H7 (cell line): ENCODE results near the gene PGM1. TPM values are rescaled to one million over a fixed set of nuclear protein-coding genes. Genes with fewer than 3 reads are reported as not detected.

Experiments
- DNase-seq: peaks from one replicate; pipeline ENCODE4 v3.0.0; 2012
- H3K27me3 ChIP-seq: 2 replicates; pipeline ENCODE4 v1.6.0; 2011; ENCODE audit warnings: mild to moderate bottlenecking, low read length; ENCODE audit not compliant: control insufficient read depth, insufficient read depth
- H3K36me3 ChIP-seq: replicated peaks from 2 replicates; pipeline ENCODE4 v1.5.1; 2011; ENCODE audit warnings: low read length; ENCODE audit not compliant: control insufficient read depth, insufficient read depth
- H3K4me3 ChIP-seq: 2 replicates; pipeline ENCODE4 v1.5.1; 2011; ENCODE audit warnings: low read depth, mild to moderate bottlenecking, control low read depth, low read length, moderate library complexity; ENCODE audit not compliant: insufficient read depth
- total RNA-seq: library from RNA; depleted of rRNA; stranded (reverse); fragments of >200 nt; shearing (Covaris generic); gene quantifications from 2 replicates; pipeline ENCODE4 v1.2.3, GENCODE V29; 2014

Gene PGM1
- total RNA-seq, 1 experiment from 2014 or later = 170 TPM

DNA sequence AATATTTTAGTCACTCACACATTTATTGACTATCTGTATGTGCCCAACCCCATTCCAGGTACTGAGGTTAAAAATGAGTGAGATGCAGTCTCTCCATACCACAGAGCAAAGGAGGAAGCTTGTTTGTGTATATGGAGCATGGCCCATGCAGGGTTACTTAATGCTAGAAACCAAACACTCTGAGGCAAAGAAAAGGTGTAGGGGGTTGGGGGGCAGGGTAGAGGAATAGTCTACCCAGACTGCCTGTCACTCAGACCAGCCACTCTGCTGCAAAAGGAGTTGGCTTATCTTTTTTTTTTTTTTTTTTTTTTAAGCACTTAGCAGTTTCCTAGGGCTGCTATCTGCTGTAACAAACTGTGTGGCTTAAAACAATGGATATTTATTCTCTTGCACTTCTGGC, 19.8 kb downstream of the PGM1 start:
- H3K36me3 ChIP-seq = no peaks in the 10 kb centered on the region
- H3K4me3 ChIP-seq = no peak overlapping the region
- no peak for DNase-seq
- H3K27me3 ChIP-seq = no peaks in the 10 kb centered on the region

DNA sequence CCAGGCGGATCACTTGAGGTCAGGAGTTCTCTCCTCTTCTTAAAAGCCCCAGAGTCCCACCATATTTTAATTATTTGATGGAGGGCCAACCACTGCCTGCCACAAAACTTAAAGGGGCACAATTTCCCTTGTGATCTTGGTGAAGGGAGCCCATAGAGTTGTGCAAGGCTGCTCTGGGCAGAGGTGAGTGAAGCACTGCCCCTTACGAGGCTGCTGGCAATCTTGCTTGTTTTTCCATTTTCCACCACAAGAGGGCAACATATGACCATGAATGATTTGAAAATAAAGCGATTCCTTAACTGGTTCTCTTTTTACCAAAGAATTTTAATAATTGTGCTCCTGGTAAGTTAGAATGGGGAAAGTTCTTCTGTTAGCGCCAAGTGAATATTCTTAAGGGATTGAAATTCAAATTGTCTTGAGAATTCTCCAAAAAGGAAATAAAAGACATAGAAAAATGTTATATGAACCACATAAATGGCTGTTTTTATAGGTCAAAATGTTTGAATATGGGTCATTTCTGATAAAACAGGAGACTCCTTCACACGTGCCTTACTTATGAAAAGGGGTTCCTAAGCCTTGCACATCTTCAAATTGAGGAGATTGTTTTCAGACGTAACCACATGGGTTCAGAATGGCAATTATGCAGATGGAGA, 22.7 kb downstream of the PGM1 start:
- DNase-seq = peak; percentile 46

DNA sequence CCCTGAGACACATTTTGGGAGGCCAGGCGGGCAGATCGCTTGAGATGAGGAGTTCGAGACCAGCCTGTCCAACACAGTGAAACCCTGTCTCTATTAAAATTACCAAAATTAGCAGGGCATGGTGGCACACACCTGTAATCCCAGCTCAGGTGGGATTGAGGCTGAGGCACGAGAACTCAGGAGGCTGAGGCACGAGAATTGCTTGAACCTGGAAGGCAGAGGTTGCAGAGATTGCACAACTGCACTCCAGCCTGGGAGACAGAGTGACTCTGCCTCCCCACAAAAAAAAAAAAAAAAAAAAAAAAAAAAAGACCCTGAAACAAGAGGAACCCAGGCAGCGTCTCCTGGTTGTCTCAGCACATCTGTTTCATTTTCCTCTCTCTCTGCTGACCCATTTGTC, 24.2 kb downstream of the PGM1 start:
- Histone ChIP-seq H3K36me3 (no peaks in the 10 kb centered on the region), H3K4me3 (no peak overlapping the region), H3K27me3 (no peaks in the 10 kb centered on the region)
- DNase-seq = no peak

More for the DNA sequence above, 22.7 kb downstream of the PGM1 start:
- no peak overlapping the region for H3K4me3 ChIP-seq
- no peaks in the 10 kb centered on the region for H3K36me3 ChIP-seq
- H3K27me3 ChIP-seq = no peaks in the 10 kb centered on the region

DNA sequence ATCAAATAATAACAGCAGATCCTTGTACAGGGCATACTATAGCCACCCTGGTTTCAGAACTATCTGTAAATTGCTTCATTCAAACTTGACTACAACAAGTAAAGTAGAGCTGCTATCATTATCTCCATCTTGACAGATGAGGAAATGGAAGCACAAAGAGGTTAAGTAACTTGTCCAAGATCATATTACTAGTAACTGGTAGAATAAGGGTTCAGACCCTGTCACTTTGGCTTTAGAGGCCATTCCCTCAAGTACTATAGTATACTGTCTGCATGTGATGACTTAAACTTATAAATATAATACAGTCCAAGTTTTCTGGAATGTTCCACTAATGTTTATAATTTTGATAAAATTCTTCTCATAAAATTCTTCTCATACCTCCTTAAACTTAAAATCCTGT, 24.8 kb downstream of the PGM1 start:
- no peaks in the 10 kb centered on the region for H3K36me3 ChIP-seq

DNA sequence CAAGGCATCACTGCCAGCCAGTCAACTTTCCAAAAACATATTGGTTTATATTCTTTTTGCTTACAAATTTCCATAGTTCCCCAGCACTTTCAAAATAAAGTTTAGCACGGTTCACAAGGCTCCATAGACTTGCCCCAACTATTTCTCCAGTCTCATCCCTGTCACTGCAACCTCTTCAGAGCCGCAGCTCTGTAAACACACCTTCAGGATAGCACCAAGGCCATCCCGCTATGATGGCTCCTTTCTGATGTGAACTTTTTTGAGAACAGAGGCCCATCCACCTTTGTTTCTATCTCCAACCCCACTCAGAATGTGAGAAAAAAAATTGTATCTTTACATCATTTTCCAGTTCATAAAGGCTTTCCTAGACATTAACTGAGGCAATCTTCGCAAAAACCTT, 26.3 kb downstream of the PGM1 start:
- no peaks in the 10 kb centered on the region for H3K36me3 ChIP-seq
- H3K4me3 ChIP-seq = no peak overlapping the region
- H3K27me3 ChIP-seq = no peaks in the 10 kb centered on the region
- DNase-seq = no peak

More for the DNA sequence above, 24.8 kb downstream of the PGM1 start:
- Histone ChIP-seq H3K27me3 (no peaks in the 10 kb centered on the region), H3K4me3 (no peak overlapping the region)
- DNase-seq = no peak

DNA sequence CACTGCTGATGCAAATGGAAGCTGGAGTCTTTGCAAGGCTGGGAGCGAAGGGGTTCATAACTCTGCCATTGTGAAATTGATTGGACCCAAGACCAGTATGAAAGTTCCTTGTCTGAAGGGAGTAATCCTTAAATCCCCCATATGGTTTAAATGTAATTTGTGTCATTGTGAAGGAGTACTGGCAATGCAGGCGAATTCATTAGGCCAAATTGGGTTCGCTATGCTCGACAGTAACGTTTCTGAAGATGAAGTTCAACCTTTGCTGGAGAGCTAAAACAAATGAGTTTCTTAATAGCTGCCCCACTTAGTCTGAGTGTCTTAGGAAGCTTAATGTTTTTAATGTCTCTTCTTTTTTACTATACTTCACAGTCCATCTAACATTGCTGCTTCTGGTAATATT, 27.5 kb downstream of the PGM1 start:
- H3K4me3 ChIP-seq = no peak overlapping the region
- no peaks in the 10 kb centered on the region for H3K27me3 ChIP-seq
- DNase-seq = no peak
- no peaks in the 10 kb centered on the region for H3K36me3 ChIP-seq

DNA sequence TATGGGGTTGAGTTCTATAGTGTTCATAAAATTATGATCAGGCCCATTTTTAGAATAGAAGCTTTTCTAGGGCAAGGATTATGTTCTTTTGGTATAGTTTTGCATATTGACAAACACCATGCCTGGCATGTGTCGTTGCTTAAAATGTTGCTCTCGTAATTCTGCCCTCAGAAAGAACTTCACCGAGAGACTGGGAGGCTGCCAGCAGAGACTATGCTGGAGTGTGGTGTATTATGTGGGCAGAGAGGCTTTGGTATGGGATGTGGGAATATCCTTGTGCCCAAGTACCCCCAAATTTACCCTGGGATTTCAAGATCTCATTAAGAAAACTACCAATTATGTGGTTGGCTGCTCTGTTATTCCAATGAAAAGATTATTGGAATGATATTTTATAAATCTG, 27.9 kb downstream of the PGM1 start:
- Histone ChIP-seq H3K27me3 (no peaks in the 10 kb centered on the region), H3K36me3 (no peaks in the 10 kb centered on the region), H3K4me3 (no peak overlapping the region)
- no peak for DNase-seq

DNA sequence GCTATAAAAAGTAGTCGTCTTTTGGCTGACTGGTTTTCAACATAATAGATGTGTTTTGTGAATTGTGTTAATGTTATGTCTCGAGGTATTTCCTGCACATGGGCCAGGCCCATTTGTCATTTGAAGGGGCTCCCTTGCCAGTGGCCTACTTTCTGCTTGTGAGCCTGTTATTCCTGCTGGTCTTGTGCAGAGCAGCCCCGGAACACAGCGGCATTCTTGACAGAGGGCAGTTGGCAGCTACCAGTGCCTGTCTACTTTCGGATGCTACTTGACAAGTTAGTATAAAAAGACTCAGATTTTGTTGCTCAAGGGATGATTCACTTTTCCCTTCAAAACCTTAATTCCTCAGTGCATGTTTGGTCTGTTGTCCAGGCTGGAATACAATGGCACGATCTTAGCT, 28.5 kb downstream of the PGM1 start:
- H3K27me3 ChIP-seq = no peaks in the 10 kb centered on the region
- no peak overlapping the region for H3K4me3 ChIP-seq
- DNase-seq = no peak
- H3K36me3 ChIP-seq = no peaks in the 10 kb centered on the region

DNA sequence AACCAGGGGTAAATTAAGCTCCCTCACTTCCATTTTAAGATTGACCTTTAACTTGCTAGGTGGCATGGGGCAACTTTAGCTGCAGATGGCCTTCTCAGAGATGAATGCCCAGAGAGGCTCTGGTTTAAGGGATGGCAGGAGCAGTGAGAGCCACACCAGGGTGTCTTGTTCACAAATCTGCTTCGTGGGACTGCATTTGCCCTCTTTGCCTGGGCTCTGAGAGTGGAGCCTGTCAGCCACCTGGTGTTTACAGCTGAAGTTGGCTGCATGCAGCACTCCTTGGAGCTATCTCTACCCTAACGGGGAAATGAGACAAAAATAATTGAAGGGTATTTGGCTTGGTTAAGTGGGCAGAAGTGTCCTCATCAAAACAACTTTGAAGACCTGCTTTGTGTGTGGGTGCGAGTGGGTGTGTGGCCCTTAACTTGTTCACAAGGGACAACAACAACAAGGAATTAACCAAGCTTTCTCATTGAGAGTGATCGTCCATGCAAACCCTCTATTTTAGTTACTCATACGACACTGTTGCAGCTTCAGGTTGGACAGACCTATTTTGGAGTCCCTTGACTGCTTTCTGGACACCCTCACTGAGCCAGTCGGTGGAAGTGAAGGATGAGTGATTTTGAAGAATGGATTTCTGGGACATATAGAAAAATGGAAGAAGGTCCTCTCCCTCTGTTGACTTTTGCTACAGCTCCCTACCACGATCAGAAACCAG, 29.8 kb downstream of the PGM1 start:
- H3K36me3 ChIP-seq = no peaks in the 10 kb centered on the region
- no peak overlapping the region for H3K4me3 ChIP-seq
- H3K27me3 ChIP-seq = no peaks in the 10 kb centered on the region
- no peak for DNase-seq

DNA sequence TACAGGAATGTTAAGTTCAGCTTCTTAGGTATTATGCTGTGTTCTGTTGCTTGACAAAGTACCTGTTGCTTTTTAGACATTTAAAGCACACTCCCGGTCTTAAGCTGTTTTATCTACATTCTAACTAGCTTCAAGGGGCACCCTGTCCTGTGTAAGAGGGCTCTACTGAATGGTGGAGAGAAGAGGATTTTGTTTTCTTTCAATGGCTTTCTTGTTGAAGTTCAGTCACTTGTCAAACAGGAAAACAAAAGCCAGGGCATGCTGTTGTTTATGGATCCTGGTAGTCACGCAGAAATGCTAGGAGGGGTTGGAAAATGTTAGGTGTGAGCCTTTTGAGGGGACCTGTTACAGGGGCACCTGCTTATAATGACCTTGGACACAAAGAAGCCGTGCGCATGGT, 30.7 kb downstream of the PGM1 start:
- Histone ChIP-seq H3K4me3 (no peak overlapping the region), H3K36me3 (no peaks in the 10 kb centered on the region), H3K27me3 (no peaks in the 10 kb centered on the region)
- no peak for DNase-seq

DNA sequence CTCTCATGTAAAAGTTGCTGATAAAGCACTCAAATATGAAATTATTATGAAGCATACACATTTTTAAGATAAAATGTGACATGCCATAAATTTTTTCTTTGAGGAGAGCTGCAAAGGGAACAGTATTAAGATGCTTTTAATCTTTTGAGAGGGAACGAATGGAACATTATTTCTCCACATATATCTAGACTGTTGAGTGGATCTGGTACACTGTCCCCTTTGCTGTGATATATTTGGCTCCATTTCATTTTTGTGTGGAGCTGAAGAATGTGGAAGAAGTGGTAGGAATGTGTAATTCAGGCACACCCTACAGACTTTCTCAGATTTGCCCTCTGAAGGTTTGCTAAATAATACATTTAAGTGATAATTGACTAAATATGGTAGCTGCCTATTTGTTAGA, 31.7 kb downstream of the PGM1 start:
- Histone ChIP-seq H3K27me3 (no peaks in the 10 kb centered on the region), H3K36me3 (peaks cover 2% of the 10 kb centered on the region; the same call in 1 of the 2 replicates), H3K4me3 (no peak overlapping the region)
- no peak for DNase-seq

DNA sequence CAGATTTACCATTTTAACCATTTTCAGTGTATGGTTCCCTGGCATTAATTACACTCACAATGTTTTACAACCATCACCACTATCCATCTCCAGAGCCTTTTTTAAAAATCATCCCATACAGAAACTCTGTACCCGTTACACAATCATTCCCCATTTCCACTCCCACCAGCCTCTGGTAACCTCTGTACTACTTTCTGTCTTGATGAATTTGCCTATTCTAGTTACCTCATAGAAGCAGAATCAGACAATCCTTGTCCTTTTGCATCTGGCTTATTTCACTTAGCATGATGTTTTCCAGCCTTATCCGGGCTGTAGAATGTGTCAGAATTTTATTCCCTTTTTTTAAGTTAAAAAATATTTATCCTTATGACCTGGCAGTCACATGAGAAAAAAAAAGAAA, 33.0 kb downstream of the PGM1 start:
- Histone ChIP-seq H3K27me3 (no peaks in the 10 kb centered on the region), H3K4me3 (no peak overlapping the region), H3K36me3 (peaks cover 2% of the 10 kb centered on the region; the same call in 1 of the 2 replicates)
- DNase-seq = no peak

DNA sequence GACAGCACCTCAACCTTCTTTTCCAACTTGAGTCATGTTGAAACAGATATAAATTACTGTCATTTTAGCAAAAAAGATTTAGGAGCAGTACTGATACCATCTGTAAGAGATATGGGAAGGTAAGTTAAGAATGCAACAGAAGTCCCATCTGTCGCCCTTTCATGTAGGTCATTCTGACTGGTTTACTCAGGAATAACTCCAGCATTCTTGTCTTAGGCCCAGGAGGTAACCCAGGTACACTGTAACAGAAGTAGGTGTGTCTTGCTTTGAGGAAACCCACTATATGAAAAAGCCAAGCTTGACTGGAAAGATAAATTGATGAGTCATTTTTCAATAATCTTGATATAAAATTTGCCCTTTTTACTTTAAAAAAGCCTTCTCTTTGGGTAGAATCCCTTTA, 35.4 kb downstream of the PGM1 start:
- Histone ChIP-seq H3K27me3 (no peaks in the 10 kb centered on the region), H3K36me3 (peaks cover 6% of the 10 kb centered on the region), H3K4me3 (no peak overlapping the region)
- no peak for DNase-seq

DNA sequence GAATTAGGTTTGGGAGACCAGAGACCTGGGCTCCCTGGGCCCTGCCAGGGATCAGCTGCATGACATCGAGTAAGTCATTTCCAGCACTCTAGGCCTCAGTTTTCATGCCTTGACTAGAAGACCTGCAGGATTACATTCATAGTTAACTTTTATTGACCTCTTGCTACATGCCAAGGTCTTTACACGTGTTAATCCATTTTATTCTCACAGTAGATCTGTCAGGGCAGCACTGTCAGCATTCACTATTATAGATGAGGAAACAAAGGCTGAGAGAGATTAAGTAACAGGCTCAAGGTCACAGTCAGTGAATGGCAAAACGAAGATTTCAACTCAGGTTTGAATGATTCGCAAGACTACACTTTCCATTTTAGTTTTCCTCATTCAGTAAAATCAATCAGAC, 37.0 kb downstream of the PGM1 start:
- H3K4me3 ChIP-seq = no peak overlapping the region
- no peaks in the 10 kb centered on the region for H3K27me3 ChIP-seq
- no peak for DNase-seq
- H3K36me3 ChIP-seq = peaks cover 6% of the 10 kb centered on the region

DNA sequence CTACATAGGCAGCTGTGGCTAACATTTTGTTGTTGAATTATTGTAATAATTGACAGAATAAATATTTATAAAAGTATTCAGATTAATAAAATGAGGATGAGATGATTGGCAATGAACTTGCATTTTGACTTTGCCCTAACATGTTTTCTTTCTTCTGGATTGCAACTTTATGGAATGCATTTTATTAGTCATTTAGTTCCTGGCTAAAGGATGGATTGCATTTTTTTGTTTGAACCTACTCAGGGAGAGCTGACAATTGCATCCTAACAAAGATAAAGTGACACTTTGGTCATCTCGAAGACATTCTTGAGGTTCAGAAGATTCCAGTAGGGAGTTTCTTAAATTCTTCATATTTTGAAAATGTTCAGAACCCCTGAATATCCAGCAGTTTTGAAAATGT, 37.5 kb downstream of the PGM1 start:
- Histone ChIP-seq H3K27me3 (no peaks in the 10 kb centered on the region), H3K4me3 (no peak overlapping the region), H3K36me3 (peaks cover 6% of the 10 kb centered on the region)
- no peak for DNase-seq
